Heart left ventricle (tissue), 16 donors: ENCODE measurements around the gene RNF17. TPM values are rescaled to one million over a fixed set of nuclear protein-coding genes. Genes with fewer than 3 reads are reported as not detected.
"Not testable (repeated sequence)": the region's sequence is repeated elsewhere in the genome, so short reads cannot be mapped to it uniquely, and the experiment has no call there.

Experiments
- ATAC-seq, 4 donors: fragments of 200-7000 bp; cut with Tn5 transposase; one replicate each; pipeline ENCODE4 v1.9.1; 2020 to 2022; ENCODE audit warnings: moderate library complexity in 4 of 4, mild to moderate bottlenecking in 3 of 4, moderate number of reproducible peaks in 1 of 4
- DNase-seq, 5 donors: peaks; one replicate each; pipeline ENCODE4 v3.0.0-alpha.2; 2020
- H3K27ac ChIP-seq, 12 donors: fragments of 200-600 bp; sonication (generic) in 4 of 12; one replicate each; pipeline versions ENCODE4 v1.5.0 to v1.8.0; 2016 to 2022; ENCODE audit warnings: mild to moderate bottlenecking in 2 of 12
- H3K27me3 ChIP-seq, 9 donors: fragments of 200-600 bp; sonication (generic) in 2 of 9; one replicate each; pipeline versions ENCODE4 v1.5.1 to v1.8.0; 2016 to 2022; ENCODE audit warnings: mild to moderate bottlenecking in 3 of 9
- H3K36me3 ChIP-seq, 9 donors: fragments of 200-600 bp; sonication (generic) in 2 of 9; one replicate each; pipeline versions ENCODE4 v1.5.0 to v1.8.0; 2018 to 2022; ENCODE audit warnings: mild to moderate bottlenecking in 2 of 9
- H3K4me1 ChIP-seq, 12 donors: fragments of 200-600 bp; sonication (generic) in 4 of 12; one replicate each; pipeline versions ENCODE4 v1.5.0 to v1.8.0; 2016 to 2022; ENCODE audit warnings: mild to moderate bottlenecking in 3 of 12
- H3K4me3 ChIP-seq, 12 donors: fragments of 200-600 bp; sonication (generic) in 4 of 12; one replicate each; pipeline versions ENCODE4 v1.5.0 to v1.8.0; 2017 to 2022; ENCODE audit warnings: mild to moderate bottlenecking in 9 of 12, moderate library complexity in 4 of 12
- H3K9me3 ChIP-seq, 12 donors: fragments of 200-600 bp; sonication (generic) in 4 of 12; one replicate each; pipeline versions ENCODE4 v1.5.0 to v1.8.0; 2016 to 2022; ENCODE audit warnings: mild to moderate bottlenecking in 1 of 12
- POLR2A ChIP-seq, 2 donors: fragments of 450-650 bp; IDR thresholded peaks; one replicate each; pipeline ENCODE4 v1.6.1; 2017; ENCODE audit warnings: antibody characterized with exemption in 2 of 2, mild to moderate bottlenecking in 2 of 2, moderate library complexity in 2 of 2
- WGBS, 4 donors: extraction: QIAGEN DNeasy Blood & Tissue Kit in 2 of 4; methylation state at CpG; one replicate each; pipeline versions ENCODE4 v1.1.5 to v1.1.7; 2013 to 2018; 5-methylcytosine and 5-hydroxymethylcytosine counted together
- intact Hi-C, 10 donors: fragments of 100-400 bp; cut with DNase I; formaldehyde crosslinking; loops; one replicate each; pipeline versions ENCODE4 v1.11.1 to v1.14.2; 2022
- polyA plus RNA-seq, 2 donors: library from polyadenylated mRNA; stranded (reverse); fragments of 200-250 nt; gene quantifications; one replicate each; pipeline ENCODE4 v1.2.3, GENCODE V29; 2013
- total RNA-seq, 9 donors: library from RNA; depleted of rRNA in 2 of 9; stranded (reverse); fragments of >200 nt in 2 of 9; fragmentation: NEBNext Ultra II Directional in 3 of 9; extraction: Animal tissue kit (Norgen Biotek cat#: 25700) in 3 of 9; gene quantifications; one replicate each; pipeline versions ENCODE4 v1.1.0 to v1.2.4, GENCODE V29; 2016 to 2023
- TF ChIP-seq, protein P1 (sequence below), 12 donors: fragments of 200-600 bp; sonication (generic) in 4 of 12; IDR thresholded peaks; one replicate each; pipeline versions ENCODE4 v1.5.0 to v1.8.0; 2018 to 2022; ENCODE audit warnings: antibody characterized with exemption in 12 of 12, mild to moderate bottlenecking in 5 of 12
- donor health status: ischemic (EF 13 %, LVEDD 7.1; RV severe dilation, severe dysfunction).
- donor health status: healthy with polysubstance abuse.
- donor health status: DM: no; HTN: yes; CAD: no.
- donor health status: DM: no; HTN: no; CAD: no.
- donor health status: ischemic (EF 25% LVEDD 6.9; RV normal size, moderate dysfunction).
- donor health status: ischemic (EF 25% LVEDD 5.7; RV mildly dilated, moderate dysfunction).
- donor health status: healthy.
- donor health status: DM: yes; HTN: yes; CAD: no.
- donor health status: ischemic (EF 35%, LVEDD 5.7; RV mildly dilated, moderate dysfunction).
- donor health status: nonischemic (EF 11% LVEDD 7.7; RV severe dilation, severe dysfunction).
- donor health status: DM: yes; HTN: yes; CAD: no.
- donor health status: PGD.
- donor health status: ischemic (EF 29% LVEDD 5.4; RV normal size, mild dysfunction).
- donor health status: nonischemic (EF 23%, LVEDD 6.1; RV moderate dilation, normal function).

The RNF17 gene
- total and polyA plus RNA-seq, 11 donors: 0.13 to 0.17 (median 0.16) TPM; not detected in 8

DNA sequence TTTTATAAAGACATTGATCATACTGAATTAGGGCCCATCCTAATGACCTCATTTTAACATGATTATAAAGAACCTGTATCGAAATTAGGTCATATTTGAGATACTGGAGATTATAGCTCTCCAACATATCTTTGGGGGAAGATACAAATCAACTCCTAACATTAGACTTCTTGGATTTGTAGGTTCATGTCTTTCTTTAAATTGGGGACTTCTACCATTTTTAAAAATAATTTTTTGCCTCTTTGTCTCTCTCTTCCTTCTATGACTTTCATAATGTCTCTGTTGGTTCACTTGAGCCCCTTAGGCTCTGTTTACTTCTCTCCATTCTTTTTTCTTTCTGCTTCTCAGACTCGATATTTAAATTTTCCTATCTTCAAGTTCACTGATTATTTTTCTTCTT is 57.2 kb downstream of the RNF17 start:
- Histone ChIP-seq H3K27ac (no peak overlapping the region), H3K9me3 (peaks cover 0 to 7% (median 0%) of the 10 kb centered on the region in 12 donors), H3K36me3 (no peaks in the 10 kb centered on the region), H3K27me3 (peaks cover 0 to 5% (median 0%) of the 10 kb centered on the region in 9 donors), H3K4me1 (no peaks in the 10 kb centered on the region), H3K4me3 (no peak overlapping the region)
- DNase-seq (no peak), ATAC-seq (no peak)
- 75 to 79% (median 77%) methylated on average over 2 of the region's 2 CpGs for WGBS, 4 donors
- no peak for TF ChIP-seq POLR2A (IDR thresholded peaks at IDR 0.05)
- TF ChIP-seq, protein P1, sequence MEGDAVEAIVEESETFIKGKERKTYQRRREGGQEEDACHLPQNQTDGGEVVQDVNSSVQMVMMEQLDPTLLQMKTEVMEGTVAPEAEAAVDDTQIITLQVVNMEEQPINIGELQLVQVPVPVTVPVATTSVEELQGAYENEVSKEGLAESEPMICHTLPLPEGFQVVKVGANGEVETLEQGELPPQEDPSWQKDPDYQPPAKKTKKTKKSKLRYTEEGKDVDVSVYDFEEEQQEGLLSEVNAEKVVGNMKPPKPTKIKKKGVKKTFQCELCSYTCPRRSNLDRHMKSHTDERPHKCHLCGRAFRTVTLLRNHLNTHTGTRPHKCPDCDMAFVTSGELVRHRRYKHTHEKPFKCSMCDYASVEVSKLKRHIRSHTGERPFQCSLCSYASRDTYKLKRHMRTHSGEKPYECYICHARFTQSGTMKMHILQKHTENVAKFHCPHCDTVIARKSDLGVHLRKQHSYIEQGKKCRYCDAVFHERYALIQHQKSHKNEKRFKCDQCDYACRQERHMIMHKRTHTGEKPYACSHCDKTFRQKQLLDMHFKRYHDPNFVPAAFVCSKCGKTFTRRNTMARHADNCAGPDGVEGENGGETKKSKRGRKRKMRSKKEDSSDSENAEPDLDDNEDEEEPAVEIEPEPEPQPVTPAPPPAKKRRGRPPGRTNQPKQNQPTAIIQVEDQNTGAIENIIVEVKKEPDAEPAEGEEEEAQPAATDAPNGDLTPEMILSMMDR (IDR thresholded peaks at IDR 0.05): no peak
- intact Hi-C loops: no loop called here

DNA sequence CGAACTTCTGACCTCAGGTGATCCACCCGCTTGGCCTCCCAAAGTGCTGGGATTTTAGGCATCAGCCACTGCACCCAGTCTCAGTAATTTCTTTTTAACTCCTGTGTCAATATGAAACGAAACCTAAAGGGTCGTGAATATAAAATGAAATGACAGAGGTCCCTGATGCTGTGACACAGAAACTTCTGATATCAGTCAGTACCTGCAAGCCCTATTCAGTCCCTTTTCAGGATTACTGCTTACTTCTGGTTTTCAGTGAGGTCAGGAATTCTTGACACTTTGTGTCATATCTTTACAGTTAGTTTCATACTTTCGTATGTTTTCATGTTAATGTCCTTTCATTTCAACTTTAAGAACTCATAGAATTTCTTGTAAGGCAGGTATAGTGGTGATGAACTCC is 58.7 kb downstream of the RNF17 start:
- no peak for ATAC-seq
- no peak overlapping the region for H3K27ac ChIP-seq
- H3K36me3 ChIP-seq: no peaks in the 10 kb centered on the region
- no peak for TF ChIP-seq POLR2A (IDR thresholded peaks at IDR 0.05)
- TF ChIP-seq, protein P1 (IDR thresholded peaks at IDR 0.05): no peak
- intact Hi-C loops: no loop called here
- DNase-seq: no peak
- H3K27me3 ChIP-seq: peaks cover 0 to 5% (median 0%) of the 10 kb centered on the region in 9 donors
- H3K9me3 ChIP-seq: peaks cover 0 to 7% (median 0%) of the 10 kb centered on the region in 12 donors
- H3K4me3 ChIP-seq: no peak overlapping the region
- no peaks in the 10 kb centered on the region for H3K4me1 ChIP-seq
- WGBS, 4 donors: 90 to 92% (median 90%) methylated on average over 5 of the region's 5 CpGs

DNA sequence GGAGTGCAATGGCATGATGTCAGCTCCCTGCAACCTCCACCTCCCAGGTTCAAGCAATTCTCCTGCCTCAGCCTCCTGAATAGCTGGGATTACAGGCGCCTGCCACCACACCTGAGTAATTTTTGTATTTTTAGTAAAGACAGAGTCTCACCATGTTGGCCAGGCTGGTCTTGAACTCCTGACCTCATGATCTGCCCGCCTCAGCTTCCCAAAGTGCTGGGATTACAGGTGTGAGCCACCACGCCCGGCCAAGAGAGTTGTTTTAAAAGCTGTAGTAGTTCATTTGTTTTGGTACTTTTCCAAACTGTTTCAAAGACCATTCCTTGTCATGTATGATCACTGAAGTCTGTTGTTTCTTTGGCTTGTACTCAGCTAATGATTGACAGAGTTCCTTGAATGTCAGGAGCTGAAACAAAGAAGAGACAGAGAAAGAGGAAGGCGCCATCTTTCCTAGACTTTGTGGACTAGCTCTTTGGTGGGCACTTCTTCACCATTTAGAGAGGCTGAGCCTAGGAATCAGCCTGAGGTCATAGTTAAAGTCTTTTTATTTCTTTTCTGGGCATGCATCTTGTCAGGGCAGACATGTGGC is 59.2 kb downstream of the RNF17 start:
- DNase-seq, intact Hi-C loops, H3K36me3 ChIP-seq, H3K9me3 ChIP-seq, H3K4me3 ChIP-seq, H3K27me3 ChIP-seq, H3K27ac ChIP-seq, ATAC-seq, H3K4me1 ChIP-seq: not testable (repeated sequence)
- WGBS, 4 donors: 84 to 90% (median 86%) methylated on average over 5 of the region's 5 CpGs

DNA sequence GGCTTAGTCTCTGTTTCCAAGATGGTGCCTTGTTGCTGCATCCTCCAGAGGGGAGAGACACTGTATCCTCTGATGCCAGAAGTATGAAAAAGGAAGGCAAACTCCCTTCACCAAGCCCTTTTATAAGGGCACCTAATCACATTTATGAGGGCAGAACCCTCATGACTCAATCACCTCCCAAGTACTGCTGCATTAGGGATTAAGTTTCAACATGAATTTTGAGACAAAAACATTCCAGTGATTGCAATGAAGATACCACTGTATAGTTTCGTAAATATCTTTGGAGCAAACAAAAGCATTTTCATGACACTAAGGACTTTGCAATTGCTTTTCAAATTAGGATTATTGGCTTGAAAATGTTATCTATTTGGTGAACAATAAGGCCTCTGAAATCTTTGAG is 63.8 kb downstream of the RNF17 start:
- no peaks in the 10 kb centered on the region for H3K9me3 ChIP-seq
- H3K27ac ChIP-seq: no peak overlapping the region
- 83 to 100% (median 92%) methylated on average over 1 of the region's 1 CpG for WGBS, 4 donors
- intact Hi-C loops: no loop called here
- ATAC-seq (no peak), DNase-seq (no peak)
- no peak overlapping the region for H3K4me3 ChIP-seq
- H3K27me3 ChIP-seq: peaks cover 0 to 20% (median 0%) of the 10 kb centered on the region in 9 donors
- H3K4me1 ChIP-seq: no peaks in the 10 kb centered on the region
- no peaks in the 10 kb centered on the region for H3K36me3 ChIP-seq
- TF ChIP-seq, protein P1 (IDR thresholded peaks at IDR 0.05): no peak
- no peak for TF ChIP-seq POLR2A (IDR thresholded peaks at IDR 0.05)
